NB4 (cell line): ENCODE results near the gene ENG.

Experiments used
- DNase-seq: peaks from one replicate; pipeline ENCODE4 v3.0.0; 2010; ENCODE audit warnings: low read depth
- H3K4me3 ChIP-seq: one replicate; pipeline ENCODE4 v1.5.1; 2011; ENCODE audit warnings: mild to moderate bottlenecking, low read depth, low read length, moderate library complexity
- MAX ChIP-seq: IDR thresholded peaks from 2 replicates; pipeline ENCODE4 v1.6.1; 2011; ENCODE audit warnings: low read depth, low read length
- MYC ChIP-seq: IDR thresholded peaks from 2 replicates; pipeline ENCODE4 v1.6.1; 2011; ENCODE audit warnings: low read depth, low read length
- POLR2A ChIP-seq: IDR thresholded peaks from 2 replicates; pipeline ENCODE4 v1.6.1; 2011; ENCODE audit warnings: mild to moderate bottlenecking; ENCODE audit not compliant: insufficient read length; ENCODE audit errors: extremely low read depth
- TF ChIP-seq, protein P1 (sequence below): IDR thresholded peaks from one replicate; pipeline ENCODE4 v1.5.1; 2012; ENCODE audit warnings: low read depth, low read length

Gene ENG

GRCh38 chr9:127779136-127779981 lies 75.1 kb downstream of the ENG start:
- H3K4me3 ChIP-seq, result peak overlapping the region; percentile 25
- peak; percentile 67 for DNase-seq
- 0 out of 2 replicates have a peak, but pooled peaks have one; percentile 10 for TF ChIP-seq MAX
- TF ChIP-seq, protein P1, sequence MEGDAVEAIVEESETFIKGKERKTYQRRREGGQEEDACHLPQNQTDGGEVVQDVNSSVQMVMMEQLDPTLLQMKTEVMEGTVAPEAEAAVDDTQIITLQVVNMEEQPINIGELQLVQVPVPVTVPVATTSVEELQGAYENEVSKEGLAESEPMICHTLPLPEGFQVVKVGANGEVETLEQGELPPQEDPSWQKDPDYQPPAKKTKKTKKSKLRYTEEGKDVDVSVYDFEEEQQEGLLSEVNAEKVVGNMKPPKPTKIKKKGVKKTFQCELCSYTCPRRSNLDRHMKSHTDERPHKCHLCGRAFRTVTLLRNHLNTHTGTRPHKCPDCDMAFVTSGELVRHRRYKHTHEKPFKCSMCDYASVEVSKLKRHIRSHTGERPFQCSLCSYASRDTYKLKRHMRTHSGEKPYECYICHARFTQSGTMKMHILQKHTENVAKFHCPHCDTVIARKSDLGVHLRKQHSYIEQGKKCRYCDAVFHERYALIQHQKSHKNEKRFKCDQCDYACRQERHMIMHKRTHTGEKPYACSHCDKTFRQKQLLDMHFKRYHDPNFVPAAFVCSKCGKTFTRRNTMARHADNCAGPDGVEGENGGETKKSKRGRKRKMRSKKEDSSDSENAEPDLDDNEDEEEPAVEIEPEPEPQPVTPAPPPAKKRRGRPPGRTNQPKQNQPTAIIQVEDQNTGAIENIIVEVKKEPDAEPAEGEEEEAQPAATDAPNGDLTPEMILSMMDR, result no peak

DNA sequence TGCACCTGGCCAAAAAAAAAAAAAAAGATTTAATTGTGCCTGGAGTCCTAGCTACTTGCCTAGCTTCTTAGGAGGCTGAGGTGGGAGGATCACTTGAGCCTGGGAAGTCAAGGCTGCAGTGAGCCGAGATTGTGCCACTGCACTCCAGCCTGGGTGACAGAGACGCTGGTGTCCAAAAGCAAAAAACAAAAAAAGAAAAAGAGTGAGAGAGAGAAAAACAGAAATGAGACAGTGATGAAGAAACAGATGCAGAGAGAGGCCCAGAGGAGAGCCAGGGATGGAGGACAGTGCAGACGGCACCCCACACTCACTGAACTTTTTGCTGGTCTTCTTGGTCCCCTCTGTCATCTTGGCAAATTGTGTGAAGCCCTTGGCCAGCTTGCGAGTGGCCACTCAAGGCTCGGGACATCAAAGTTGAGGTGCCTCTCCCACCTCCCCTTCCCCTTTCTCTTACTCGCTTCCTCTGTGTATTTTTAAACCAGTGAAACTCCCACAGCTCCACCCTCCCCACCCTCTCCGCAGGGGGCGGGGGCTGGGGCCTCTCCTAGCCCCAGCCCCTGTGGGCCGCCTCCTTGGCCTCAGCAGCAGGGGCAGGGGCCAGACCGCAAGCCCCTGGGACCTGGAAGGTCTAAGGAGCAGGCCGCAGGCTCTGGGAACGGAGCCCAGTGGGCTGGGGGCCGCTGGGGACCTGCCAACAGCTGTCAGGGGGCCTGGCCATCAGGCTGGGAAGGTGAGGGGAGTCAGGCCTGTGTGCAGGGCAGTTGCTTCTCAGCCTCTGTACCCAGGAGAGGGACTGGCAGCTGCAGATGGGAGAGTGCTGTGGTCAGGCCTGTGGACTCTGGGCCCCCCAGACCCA lies 76.0 kb downstream of the ENG start, which contains the start of gene SH2D3C:
Gene SH2D3C (minus strand): TSS at position 387 of the 856 bp plus-strand sequence. CDS start 39 bp downstream, at position 348.
- peak; percentile 88 for DNase-seq
- TF ChIP-seq MAX, result no peak
- peak; percentile 21 for TF ChIP-seq POLR2A
- H3K4me3 ChIP-seq, result peak within 1 kb of the TSS; percentile 57

GRCh38 chr9:127777368-127777980 lies 77.0 kb downstream of the ENG start:
- DNase-seq, result no peak
- peak overlapping the region; percentile 65 for H3K4me3 ChIP-seq
- TF ChIP-seq MYC, result no peak
- TF ChIP-seq MAX, result no peak
- TF ChIP-seq, protein P1, result no peak
- TF ChIP-seq POLR2A, result no peak

GRCh38 chr9:127776924-127777289 lies 77.6 kb downstream of the ENG start:
- peak overlapping the region; percentile 65 for H3K4me3 ChIP-seq
- TF ChIP-seq MYC (peak; percentile 11; the same call in 1 of the 2 replicates), MAX (no peak)
- TF ChIP-seq, protein P1, result no peak
- DNase-seq, result no peak

GRCh38 chr9:127776195-127776923 lies 78.1 kb downstream of the ENG start:
- TF ChIP-seq, protein P1, result no peak
- TF ChIP-seq POLR2A (peak; percentile 27), MAX (peak; percentile 48; the same call in 1 of the 2 replicates)
- H3K4me3 ChIP-seq, result peak overlapping the region; percentile 65
- DNase-seq, result peak; percentile 92
